ENCODE measurements around the gene EML6.

DNA sequence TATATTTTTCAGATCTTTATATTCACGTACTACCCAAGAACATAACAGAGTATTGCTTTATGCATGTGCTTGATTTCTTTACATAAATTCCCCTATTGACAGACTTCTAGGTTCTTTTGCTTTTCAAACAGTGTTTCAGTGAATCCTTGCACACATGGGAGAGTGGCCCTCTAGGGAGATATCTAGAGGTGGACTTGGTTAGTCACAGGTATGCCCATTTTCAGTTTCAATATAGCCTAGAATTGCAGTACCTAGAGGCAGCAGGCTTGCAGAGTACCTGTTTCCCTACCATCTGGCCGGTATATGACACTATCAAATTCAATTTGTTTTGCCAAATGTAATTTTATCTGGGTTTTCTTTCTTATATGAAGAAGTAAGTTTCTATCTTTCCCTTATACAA is 36.8 kb downstream of the EML6 start:
- TF ChIP-seq PAX8 (IDR thresholded peaks at IDR 0.05) (no peak), EZH2 (IDR thresholded peaks at IDR 0.05; ENCODE audit: borderline replicate concordance, control insufficient read depth, low read depth, low read length) (no peak), CTCF (IDR thresholded peaks at IDR 0.05 in 2 of 3, conservative IDR thresholded peaks at IDR 0.05 in 1 of 3; ENCODE audit: control insufficient read depth in 2 of 3, extremely low read depth in 1 of 3, insufficient read depth in 1 of 3, low read depth in 3 of 3, low read length in 3 of 3) (no peak), NFYB (IDR thresholded peaks at IDR 0.05; ENCODE audit: insufficient read depth, low read depth, low read length) (no peak)

Data from GM12878 (cell line).